ENCODE results near the gene DUSP8.
"Not testable (repeated sequence)": the region's sequence is repeated elsewhere in the genome, so short reads cannot be mapped to it uniquely, and the experiment has no call there.

The DUSP8 gene

GRCh38 chr11:1584661-1585370 is 12.7 kb upstream of the DUSP8 start, which contains the start of gene KRTAP5-1:
TSS of gene KRTAP5-1 (minus strand) at chr11:1585283. CDS start at chr11:1585249, 34 bp downstream.
- not testable (repeated sequence) for DNase-seq

- not testable (repeated sequence) for DNase-seq
These were observed 10.8 kb upstream of the DUSP8 start for GRCh38 chr11:1582909-1583308.

GRCh38 chr11:1581976-1582375 is 9.9 kb upstream of the DUSP8 start:
- no peak for DNase-seq

- no peak for DNase-seq
These were observed 4.8 kb upstream of the DUSP8 start for GRCh38 chr11:1576825-1577224.

- not testable (repeated sequence) for DNase-seq
These were observed 3.7 kb upstream of the DUSP8 start for GRCh38 chr11:1575756-1576155.

GRCh38 chr11:1574933-1575242 is 2.8 kb upstream of the DUSP8 start:
- no peak for DNase-seq

GRCh38 chr11:1574238-1574932 is 2.3 kb upstream of the DUSP8 start:
- peak; percentile 68 for DNase-seq

- DNase-seq = no peak
These were observed 1.8 kb upstream of the DUSP8 start for GRCh38 chr11:1573903-1574237.

GRCh38 chr11:1573077-1573902 is 1.2 kb upstream of the DUSP8 start:
- no peak for DNase-seq

- no peak for DNase-seq
These were observed 293 bp downstream of the DUSP8 start for GRCh38 chr11:1571760-1572196.

- DNase-seq = no peak
These were observed 943 bp downstream of the DUSP8 start for GRCh38 chr11:1570896-1571759.

GRCh38 chr11:1570531-1570895 is 1.6 kb downstream of the DUSP8 start:
- no peak for DNase-seq

GRCh38 chr11:1570001-1570453 is 2.0 kb downstream of the DUSP8 start:
- no peak for DNase-seq

- no peak for DNase-seq
These were observed 2.8 kb downstream of the DUSP8 start for GRCh38 chr11:1569251-1569780.

- no peak for DNase-seq
These were observed 3.6 kb downstream of the DUSP8 start for GRCh38 chr11:1568441-1568911.

GRCh38 chr11:1567721-1568100 is 4.4 kb downstream of the DUSP8 start:
- no peak for DNase-seq

- DNase-seq = no peak
These were observed 4.9 kb downstream of the DUSP8 start for GRCh38 chr11:1567052-1567720.

GRCh38 chr11:1566381-1567051 is 5.6 kb downstream of the DUSP8 start:
- DNase-seq = no peak

- DNase-seq = no peak
These were observed 6.2 kb downstream of the DUSP8 start for GRCh38 chr11:1565904-1566247.

GRCh38 chr11:1565173-1565903 is 6.7 kb downstream of the DUSP8 start:
- no peak for DNase-seq
